NCI-H187 (cell line): ENCODE data around the gene CRIP1.

Source experiments
- DNase-seq, 2 experiments: peaks; one replicate each; lab custom pipeline; 2025; lab: John Stamatoyannopoulos, UW

The CRIP1 gene, protein sequence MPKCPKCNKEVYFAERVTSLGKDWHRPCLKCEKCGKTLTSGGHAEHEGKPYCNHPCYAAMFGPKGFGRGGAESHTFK

DNA sequence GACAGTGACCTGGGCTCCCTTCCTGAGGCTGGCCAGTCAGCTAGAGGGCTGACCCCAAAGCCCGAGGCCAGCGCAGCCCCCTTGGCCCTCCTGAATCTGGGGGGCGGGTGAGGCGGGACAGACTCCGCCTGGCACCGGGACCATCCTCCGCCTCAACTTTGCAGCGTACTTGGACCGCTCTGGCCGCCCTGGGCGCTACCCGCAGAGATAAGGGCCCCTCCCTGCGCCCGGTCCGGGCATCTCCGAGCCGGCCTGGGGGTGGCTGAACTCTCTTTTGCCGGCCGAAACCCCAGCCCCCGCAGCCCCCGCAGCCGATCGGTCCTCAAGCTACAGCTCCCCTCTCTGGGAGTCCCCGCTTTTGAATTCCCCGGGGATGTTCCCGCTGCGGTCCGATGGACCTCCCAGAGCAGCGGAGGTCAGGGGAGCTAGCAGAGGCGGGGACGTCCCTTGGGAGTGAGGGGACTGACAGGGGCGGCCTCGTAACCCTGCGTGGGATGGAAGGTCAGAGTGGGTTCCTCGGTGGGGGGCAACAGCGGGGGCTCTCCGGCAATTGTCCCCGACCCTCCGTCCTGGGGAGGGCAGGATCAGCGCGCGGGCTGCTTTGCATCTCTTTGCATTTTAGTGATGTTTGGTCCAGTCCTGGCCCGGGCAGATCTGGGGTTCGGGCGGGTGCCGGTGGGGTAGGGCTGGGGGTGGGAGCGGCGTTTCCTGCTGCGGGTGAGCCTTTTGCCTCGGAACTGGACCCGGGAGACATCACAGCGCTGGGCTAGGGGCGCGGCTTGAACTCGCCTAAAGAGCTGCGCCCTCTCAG lies at the start of gene CRIP1:
Gene CRIP1 (plus strand): TSS at position 724 of the 811 bp plus-strand sequence. CDS start 374 bp downstream, outside the sequence.
- DNase-seq: no peak

DNA sequence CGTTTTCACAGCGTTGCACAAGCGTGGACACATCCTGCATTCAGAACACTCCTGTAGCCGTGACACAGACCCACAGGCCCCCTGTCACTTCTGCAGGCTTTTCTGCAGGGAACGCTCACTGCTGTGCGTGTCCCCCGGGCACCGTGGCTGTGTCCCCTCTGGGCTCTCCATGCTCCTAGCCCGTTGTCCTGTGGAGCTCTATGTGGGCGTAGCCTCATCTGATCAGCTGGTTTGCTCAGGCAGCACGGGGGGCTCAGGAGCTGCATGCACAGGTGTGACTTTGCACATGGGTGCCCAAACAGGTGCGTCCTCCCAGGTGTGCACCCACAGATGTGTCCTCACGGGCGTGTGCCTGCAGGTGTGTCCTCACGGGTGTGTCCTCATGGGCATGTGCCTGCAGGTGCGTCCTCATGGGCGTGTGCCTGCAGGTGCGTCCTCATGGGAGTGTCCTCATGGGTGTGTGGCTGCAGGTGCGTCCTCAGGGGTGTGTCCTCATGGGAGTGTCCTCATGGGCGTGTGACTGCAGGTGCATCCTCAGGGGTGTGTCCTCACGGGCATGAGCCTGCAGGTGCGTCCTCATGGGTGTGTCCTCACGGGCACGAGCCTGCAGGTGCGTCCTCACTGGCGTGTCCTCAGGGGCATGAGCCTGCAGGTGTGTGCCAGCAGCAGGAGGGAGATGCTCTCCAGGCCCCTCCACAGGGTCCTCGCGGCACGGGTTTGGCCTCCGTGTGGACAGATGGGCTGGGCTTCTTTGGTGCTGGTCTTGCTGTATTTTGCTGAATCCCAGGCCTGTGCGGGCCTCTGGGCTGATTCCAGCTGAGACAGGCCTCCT lies 49.6 kb upstream of the CRIP1 start:
- DNase-seq: peak; percentile 56 to 75

DNA sequence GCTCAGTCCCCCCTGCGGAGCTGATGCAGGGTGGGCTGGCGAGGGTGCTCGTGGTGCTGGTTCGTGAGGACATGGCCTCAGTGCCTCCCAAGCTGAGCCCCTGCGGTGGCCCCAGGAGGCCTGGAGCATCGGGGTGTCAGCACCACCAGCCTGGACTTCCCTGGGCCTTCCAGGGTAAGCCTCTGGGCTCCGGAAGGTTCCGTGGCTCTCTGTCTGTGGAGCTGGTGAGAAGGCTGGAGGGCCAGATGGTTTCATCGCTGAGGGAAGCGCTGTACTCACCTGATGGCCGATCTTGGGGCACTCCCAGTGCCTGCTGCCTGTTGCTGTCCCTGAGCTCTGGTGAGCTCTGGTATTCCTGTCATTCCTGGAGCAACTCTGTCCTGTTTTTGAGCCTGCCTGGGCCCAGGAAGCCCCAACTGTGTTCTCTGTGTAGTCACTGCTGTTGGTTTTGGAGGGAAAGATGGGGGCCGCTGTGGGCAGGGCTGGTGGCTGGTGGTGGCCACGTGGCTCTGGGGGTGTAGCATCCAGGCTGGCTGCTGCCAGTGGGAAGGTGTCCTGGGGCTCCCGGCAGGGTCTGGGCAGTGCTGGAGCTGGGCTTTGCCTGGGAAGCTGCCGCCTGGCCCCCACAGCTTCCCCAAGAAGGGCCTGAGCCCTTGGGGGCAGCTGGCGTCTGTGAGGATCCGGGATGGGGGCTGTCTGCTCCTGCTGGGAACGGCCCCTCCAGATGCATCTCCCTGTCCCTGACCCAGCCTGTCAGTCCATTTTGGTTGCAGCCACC lies 48.8 kb upstream of the CRIP1 start:
- DNase-seq: no peak

DNA sequence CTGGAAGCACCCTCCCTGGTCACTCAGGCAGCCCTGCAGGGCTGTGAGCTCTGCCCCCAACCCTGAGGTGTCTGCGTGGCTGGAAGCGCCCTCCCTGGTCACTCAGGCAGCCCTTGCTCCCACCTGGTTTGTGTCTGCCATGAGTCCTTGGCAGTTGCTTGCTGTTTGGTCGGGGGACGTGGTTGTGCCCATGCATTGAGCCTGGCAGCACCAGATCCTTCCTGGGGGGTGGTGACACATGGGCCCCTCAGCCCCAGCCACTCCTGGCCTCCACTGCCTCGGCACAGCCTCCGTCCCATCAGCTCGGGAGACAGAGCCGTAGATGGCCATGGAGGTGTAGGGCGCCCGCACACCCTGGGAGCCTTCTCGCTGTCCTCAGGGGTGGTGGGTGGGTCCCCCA lies 47.5 kb upstream of the CRIP1 start:
- no peak for DNase-seq

DNA sequence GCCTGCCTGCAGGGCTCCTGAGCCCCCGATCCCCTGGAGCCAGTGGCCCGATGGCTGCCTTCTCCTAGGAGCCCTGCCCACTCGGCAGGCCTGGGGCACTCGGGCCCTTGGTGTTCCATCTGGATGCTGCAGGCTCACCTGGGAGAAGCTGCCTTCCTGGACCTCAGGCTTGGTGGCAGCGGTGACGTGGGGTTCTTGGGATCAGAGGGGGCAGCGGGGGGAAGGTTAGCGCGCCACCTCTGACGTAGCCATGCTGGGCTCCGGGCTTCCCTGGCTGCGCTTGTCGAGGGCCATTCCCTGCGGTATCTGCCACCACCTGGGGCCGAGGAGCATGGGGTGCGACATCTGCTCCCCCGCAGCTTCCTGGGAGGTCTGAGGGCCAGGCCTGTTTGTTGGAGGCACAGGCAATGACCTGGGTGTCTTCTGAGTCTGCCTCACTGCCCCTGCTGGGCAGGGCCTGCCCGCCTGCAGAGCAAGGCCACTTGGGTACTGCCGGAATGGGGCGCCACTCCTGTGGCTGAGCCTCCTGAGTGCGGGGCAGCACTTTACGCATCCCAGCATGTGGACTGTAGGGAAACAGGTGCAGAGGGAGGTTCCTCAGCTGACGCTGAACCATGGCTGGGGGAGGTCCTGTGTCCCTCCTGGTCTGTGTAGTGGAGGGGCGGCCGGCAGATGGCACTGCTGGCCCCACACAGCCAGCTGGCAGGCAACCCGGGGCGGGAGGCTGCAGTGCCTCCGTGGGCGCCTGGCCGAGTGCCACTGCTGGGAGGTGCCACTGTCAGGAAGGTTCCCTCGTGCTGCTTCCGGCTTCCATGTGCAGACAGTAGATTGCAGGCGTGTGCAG lies 46.8 kb upstream of the CRIP1 start:
- DNase-seq: no peak

DNA sequence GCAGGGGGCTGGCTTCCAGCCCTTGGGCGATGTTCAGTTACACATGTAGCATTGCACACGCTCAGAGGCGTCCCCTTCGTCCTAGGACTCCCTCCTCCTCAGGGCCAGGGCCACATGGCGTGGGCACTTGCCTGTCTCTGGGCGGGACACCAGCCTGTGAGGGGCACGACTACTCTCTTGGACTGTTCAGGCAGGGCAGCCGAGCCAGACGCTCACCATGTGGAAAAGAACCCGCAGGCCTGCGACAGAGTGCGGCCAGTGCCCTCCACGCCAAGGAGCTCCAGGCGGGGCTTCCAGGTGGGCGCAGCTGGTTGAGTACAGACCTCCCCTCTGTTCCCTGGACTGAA lies 46.2 kb upstream of the CRIP1 start:
- DNase-seq: no peak

DNA sequence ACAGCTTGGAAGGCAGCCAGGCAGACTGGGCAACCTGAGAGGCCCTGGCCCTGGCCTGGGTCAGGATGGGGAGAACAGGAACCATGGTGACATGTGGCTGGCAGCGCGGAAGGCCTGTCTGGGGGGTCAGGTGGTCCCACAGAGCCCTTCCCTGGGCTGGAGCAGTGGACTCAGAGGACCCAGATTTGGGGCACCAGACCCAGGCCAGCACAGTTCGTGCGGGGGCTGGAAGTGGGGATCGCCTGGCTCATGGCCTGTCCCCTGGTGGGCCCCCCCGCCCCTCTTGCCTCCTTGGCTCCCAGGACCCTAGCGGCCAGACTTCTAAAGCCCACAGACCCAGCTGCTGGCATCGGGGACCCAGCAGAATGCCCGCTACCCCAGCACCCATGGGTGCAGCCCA lies 45.7 kb upstream of the CRIP1 start:
- no peak for DNase-seq

DNA sequence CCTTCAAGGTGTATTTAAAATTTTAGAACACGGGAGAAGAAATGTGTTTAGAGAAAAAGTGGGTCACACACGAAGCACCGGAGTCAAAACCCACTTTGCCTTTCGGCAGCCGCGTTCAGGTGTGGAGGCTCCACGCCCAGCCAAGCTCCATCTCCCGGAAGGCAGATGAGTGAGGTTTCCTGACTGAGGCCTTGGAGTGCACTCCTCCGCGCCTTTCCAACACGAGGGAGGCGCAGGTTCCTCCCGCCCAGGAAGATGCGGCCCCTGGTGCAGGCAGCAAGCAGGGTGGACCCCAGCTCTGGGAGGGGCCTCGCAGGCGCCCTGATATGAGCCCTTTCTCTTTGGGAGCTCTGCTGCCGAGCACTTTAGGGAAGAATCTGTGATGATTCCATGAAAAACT lies 44.6 kb upstream of the CRIP1 start:
- DNase-seq: no peak

DNA sequence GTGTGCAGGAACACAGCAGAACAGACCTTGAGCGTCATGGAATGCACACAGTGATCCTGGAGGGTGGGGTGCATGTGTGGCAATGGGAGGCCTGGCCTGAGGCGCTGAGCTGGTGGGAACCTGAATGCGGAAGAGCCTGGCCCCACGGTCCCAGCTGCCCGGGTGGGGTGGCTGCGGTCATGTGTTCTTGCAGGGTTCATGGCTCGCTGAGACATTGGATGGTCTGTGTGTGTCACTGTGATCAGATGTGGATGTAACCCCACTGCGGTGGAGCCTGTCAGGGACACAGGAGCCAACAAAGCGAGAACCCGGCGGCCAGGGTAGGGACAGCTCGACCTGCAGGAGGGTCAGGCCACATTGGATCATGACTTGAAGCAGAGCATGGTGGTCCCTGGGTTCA lies 43.9 kb upstream of the CRIP1 start:
- DNase-seq: no peak

DNA sequence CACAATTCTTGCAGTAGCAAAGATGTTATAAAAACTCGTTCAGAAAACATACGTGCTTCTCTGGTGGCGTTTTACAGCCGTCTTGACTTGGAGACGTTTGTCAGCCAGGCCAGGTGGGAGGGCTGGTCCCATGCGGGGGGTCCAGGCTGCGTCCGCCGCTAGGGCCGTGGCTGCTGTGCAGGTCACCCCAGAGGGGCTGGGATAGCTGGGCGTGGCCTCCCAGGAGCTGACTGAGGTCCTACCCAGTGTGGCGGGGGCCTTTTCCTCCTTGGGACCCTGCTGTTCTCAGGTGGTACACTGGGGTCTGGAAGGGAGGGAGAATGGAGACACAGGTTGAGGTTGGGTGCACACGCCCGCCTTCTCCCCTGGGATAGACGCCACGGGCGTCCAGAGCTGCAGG lies 41.8 kb upstream of the CRIP1 start:
- no peak for DNase-seq

DNA sequence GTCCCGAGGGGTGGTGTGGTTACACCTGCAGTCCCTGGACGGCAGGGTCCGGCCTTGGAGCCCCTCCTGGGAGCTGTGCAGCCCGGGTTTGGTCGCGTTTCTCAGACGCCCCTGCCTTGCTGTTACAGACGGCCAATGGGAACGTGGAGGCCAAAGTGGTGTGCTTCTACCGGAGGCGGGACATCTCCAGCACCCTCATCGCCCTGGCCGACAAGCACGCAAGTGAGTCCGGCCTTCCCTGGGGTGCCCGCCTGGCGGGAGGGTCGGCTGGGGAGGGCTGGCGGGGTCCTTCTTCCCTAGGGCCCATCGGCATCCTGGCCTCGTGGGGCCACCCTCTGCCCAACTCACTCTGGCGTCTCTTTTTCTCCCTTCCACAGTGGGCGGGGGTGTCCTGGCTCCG lies 41.4 kb upstream of the CRIP1 start:
- no peak for DNase-seq

DNA sequence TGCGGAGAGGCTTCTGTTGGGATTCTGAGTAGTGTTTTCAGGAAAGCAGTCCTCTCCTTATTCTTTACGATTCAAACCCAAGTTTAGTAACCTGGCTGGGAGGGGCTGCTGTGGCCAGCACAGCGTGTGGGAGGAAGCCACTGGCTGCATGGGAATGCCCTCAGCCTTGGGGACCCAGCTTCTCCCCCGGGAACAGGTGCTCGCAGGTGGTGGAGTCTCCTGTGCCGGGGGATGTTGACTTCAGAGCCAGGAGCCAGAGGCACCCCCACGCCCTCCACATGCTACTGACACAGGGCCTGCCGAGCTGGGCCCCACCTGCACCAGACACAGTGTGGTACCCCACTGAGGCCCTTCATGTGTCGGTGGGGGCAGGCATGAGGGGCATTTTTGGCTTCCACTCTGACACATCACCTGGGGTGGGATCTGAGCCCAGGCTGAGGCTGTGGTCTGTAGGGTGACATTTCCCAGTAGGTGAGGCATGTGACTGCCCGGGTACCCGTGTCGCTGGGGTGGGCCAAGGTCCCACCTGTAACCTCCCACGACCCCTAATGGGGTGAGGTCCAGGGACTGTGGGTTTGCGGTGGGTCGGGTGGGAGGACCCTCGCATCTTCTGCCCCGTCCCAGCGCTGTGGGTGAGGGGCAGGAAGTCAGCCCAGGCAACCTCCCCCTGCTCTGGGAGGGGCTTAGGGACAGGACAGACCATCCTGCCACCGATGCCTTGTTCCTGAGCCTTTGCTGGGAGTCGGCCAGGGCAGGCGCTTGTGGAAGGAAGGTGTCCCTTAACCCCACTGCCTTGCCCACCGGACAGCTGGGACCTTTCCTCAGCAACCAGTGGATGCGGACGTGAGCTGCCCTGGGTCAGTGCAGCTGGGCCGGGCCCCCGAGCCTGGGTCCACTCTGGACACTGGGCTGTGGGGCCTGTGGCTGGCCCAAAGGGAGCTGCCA lies 40.5 kb upstream of the CRIP1 start:
- no peak for DNase-seq

DNA sequence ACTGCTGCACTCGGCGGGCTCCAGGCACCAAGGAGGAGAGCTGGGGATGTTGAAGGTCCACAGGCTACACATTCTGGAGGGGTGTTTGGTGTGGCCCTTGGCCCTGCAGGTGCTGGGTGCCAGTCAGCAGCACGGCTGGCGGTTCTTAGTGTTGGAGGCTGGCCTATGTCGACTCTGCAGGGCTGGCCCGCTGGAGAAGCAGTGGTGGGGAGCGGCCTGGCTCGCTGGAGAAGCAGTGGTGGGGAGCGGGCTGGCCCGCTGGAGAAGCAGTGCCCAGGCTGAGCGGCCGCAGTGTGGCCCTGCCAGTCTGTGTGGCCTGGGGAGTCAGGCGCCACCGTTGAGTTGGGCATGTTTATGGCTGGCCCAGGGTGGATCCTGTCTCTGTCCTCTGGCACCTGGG lies 39.7 kb upstream of the CRIP1 start:
- DNase-seq: no peak

DNA sequence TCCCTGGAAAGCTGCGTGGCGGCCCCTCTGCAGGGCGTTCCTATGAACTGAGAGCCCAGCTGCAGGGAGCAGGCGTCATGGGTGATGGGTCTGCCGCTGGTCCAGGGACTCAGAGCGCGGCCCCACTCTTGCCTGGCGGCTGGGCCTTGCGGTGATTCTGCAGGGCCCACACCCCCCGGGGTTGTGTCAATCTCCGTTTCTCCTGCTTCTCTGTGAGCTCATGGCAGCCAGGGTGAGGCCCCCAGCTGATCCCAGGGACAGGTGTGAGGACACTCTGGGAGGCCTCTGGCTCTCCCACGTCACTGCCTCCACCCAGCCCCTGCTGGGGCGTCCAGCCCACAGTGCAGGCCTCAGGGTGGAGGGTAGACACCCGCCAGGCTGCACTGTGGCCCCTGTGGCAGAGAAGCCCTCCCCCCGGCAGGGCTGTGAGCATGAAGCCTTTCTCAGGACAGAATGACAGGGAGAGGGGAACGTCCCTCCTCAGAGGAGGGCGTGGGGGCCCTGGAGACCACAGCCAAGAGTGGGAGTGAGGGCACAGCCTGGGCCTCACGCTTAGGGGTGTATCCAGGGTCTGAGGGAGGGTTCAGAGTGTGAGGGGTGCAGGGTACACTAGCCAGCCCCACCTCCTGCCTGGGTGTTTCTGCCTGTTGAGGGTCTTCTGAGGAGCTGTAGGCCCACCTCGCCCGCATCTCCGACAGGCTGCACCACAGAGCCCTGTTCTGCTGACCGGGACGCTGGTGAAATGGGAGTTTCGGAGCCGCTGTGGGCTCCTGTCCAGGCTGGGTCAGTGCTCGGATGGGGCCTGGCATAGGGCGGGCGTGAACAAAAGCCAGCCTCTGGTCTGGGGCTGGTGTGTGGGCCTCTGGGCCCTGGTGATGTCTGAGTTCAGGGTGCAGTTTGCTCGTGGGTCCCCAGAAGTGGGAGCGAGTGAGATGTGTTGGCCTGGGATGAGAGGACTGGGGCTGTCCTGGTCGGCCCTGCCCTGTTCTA lies 38.7 kb upstream of the CRIP1 start:
- no peak for DNase-seq

DNA sequence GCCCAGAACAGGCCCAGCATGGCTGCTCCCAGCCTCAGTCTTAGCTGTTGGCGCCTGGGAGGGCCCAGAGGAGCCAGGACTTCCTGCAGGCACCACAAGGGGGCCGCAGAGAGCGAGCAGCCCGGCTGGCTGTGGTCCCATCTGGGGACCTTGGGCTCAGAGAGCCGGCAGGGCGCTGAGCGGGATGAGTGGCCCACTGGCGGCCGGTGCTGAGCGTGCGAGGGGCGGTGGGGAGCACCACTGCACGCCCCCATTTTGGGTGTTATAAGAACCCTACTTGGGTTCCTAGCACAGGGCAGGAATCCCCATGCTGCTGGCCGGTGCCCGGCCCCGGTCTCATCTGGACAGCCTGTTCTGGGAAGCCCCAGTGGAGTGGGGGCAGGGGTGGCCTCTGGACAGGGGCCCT lies 38.0 kb upstream of the CRIP1 start:
- DNase-seq: no peak

DNA sequence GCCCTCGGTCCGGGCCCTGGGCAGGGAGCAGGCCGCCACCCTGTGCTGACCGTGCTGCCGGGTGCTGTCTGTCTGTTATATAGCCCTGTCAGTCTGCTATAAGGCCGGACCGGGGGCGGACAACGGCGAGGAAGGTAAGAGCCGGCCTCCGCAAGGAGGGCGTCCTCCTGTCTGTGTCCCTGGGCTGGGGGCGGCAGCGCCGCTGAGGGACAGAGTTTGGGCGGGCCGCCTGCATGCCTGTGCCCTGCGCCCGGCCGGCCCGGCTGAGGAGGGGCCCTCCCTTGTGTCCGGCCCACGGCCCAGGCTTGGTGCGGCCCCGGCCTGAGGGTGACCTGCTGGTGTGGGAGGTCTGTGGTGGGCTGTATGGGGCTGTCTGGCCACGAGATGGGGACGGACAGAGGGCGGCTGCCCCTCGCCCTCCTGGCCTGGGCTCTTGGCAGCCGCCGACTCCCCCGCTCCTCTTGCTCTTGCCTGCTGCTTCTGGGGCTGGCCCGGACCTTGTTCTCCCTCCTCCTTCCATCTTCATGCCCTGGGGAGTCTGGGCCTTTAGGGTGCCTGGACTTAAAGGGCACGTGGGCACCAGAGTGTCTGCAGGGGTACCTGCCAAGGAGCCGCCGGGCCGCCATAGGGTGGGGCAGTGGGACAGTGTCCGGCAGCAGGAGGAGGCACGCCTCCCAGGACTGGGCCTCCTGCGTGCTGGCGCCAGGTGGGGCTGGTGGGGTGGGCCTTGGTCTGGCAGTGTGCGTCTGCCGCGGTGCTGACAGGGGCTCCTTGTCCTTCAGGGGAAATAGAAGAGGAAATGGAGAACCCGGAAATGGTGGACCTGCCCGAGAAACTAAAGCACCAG lies 37.2 kb upstream of the CRIP1 start:
- DNase-seq: no peak

DNA sequence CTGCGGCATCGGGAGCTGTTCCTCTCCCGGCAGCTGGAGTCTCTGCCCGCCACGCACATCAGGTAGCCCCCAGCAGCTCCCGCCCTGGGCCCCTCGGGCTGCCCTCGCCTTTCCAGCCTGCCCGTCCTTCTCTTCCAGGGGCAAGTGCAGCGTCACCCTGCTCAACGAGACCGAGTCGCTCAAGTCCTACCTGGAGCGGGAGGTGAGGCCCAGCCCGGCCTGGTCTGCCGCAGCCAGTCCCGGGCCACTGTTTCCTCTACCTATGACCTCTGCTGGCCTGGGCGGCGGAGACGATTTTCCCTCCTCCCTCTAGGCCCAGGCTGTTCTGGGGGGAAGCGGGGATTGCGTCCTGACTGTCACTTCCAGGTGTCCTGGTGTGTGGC lies 36.6 kb upstream of the CRIP1 start:
- DNase-seq: no peak
